GM10266 (cell line): ENCODE results near the gene TRDN.

Experiments used
- DNase-seq: peaks from one replicate; pipeline ENCODE4 v3.0.0; 2012; ENCODE audit errors: extremely low spot score
- CTCF ChIP-seq: IDR thresholded peaks from 2 replicates; pipeline ENCODE4 v1.5.1; 2012; ENCODE audit warnings: mild to moderate bottlenecking, low read depth; ENCODE audit not compliant: control insufficient read depth, insufficient read depth; ENCODE audit errors: missing control alignments

Gene TRDN

GRCh38 chr6:123526128-123526527 lies 110.6 kb downstream of the TRDN start:
- no peak for TF ChIP-seq CTCF
- no peak for DNase-seq

- no peak for DNase-seq
- TF ChIP-seq CTCF: no peak
These were observed 112.0 kb downstream of the TRDN start for GRCh38 chr6:123524781-123525180.

- TF ChIP-seq CTCF: no peak
- no peak for DNase-seq
These were observed 116.5 kb downstream of the TRDN start for GRCh38 chr6:123520217-123520616.

GRCh38 chr6:123519189-123519505 lies 117.6 kb downstream of the TRDN start:
- DNase-seq: no peak
- TF ChIP-seq CTCF: no peak

- TF ChIP-seq CTCF: no peak
These were observed 118.1 kb downstream of the TRDN start for GRCh38 chr6:123518441-123519188.

GRCh38 chr6:123515715-123516114 lies 121.0 kb downstream of the TRDN start:
- no peak for DNase-seq
- no peak for TF ChIP-seq CTCF

More at GRCh38 chr6:123518441-123519188, 118.1 kb downstream of the TRDN start:
- no peak for DNase-seq

- no peak for TF ChIP-seq CTCF
- no peak for DNase-seq
These were observed 127.6 kb downstream of the TRDN start for GRCh38 chr6:123509112-123509511.
